ENCODE results near the gene COL23A1. TPM values are rescaled to one million over a fixed set of nuclear protein-coding genes. Genes with fewer than 3 reads are reported as not detected.

Gene COL23A1
- 16.5 TPM for total RNA-seq
- long read RNA-seq, partial matches to known transcripts, result 15 of 50 reads
- long read RNA-seq, other reads (novel, unspliced or antisense), result 35 of 50 reads

DNA sequence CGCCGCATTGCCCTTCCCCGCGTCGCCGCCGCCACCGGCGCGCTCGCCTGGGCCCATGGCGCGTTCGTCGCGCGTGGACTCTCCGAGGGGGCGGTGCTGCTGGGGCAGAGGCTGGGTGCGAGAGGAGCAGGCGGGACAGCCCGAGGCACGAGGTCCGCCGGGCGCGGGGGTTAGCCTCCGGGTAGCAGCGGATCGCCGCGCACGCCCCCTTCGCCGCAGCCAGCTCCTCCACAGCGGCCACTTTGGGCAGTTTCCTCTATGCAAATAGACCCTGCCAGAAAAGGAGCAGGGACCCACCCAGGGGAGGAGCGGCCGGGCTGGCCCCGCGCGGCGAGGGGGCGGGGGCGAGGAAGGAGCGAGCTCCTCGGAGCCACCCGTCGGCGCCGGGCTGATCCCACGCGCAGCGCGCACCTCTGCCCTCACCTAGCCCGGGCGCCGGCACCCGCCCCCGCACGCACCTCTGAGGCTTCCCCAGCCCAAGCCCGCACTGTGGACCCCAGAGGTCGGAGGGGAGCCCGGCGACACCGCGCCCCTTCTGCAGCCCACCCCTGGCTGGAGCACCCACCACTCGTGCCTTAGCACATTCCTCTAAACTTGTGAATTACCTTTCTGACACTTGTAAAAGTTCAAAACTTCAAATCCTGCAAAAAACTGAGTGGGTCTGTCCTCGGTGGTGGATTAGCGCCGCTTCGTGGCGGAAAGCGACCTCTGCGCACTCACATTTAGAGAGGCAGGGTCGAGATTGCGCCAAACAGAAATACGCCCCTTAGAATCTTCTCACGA, at the start of gene COL23A1:
Gene COL23A1, minus strand, starts transcription at position 253 of the 783 bp plus-strand sequence.
- intact Hi-C loops (cut with DNase I), result loop anchor here (1.0 to 2.0 kb wide), 2 partner anchors 310 to 356 kb away; no protein-coding TSS in a partner anchor
- DNase-seq (ENCODE audit: low spot score), result peak; percentile 90

DNA sequence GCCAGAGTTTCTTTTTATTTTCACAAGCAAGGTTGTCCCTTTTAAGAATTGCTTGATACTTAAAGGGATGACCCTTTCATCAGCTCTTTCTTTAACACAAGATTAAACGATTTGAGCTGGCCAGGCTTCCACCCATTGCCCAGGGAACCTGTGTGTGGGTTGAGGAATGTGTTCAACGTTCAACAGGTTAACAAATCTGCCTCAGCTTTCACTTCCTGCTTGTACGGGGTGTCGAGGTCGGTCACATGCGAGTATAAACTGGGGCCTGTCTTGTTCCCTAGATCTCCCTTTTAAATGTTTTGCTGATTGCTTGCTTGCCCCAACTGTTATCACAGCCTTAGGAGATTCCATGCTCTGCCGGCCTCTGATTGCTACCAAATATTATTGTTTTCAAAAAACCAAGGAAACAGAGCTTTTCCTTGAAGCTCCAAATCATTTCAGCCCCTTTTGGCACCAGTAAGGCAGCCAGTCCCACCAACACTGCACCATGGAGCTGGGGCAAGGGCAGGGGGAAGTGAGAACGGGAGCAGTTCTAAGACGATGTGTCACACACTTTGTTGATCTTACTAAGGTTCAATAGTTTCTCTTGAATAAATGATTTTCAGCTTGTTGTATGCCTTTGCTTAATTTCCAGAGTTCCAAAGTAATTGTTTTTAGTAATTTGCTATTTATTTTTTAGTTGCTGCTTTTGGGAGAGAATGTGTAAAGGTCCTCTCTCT, 47.3 kb upstream of the COL23A1 start:
- no peak for DNase-seq (ENCODE audit: low spot score)
- intact Hi-C loops (cut with DNase I), result no loop called here

DNA sequence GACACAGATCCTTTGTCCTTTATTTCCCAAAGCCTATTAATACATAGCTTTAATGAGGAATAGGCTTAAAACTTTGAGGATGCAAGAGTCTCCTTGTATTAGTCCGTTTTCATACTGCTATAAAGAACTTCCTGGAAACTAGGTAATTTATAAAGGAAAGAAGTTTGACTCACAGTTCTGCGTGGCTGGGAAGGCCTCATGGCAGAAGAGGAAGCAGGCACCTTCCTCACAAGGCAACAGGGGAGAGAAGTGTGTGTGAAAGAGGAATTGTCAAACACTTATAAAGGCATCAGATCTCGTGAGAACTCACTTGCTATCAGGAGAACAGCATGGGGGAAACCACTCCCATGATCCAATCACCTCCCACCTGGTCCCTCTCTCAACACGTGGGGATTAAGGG, 42.1 kb upstream of the COL23A1 start:
- intact Hi-C loops (cut with DNase I), result no loop called here

GRCh38 chr5:178630951-178631350, 40.8 kb upstream of the COL23A1 start:
- intact Hi-C loops (cut with DNase I), result no loop called here
- DNase-seq (ENCODE audit: low spot score), result no peak

More for the DNA sequence above, 42.1 kb upstream of the COL23A1 start:
- DNase-seq (ENCODE audit: low spot score), result no peak

DNA sequence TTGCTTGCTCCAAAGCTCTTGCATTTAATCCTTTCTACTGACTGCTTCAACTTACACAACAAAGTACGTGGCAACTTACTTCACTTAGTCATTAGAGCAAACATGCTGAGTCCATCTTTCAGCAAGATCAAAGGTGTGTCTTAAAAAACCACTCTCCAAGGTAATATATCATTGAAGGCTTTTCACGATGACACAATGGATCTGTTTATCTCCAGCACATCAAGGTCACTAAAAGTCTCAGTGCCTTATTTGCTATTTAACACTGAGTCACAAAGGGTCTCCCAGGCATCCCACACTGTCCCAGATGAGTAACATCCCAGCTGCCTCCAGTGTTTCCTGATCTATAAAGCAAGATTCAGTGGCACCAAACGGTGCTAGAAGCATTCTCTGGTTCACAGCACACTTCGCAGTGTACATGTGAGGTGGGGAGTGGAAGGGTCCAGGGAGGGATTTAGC, 40.3 kb upstream of the COL23A1 start:
- intact Hi-C loops (cut with DNase I), result no loop called here
- no peak for DNase-seq (ENCODE audit: low spot score)

GRCh38 chr5:178627259-178627598, 37.0 kb upstream of the COL23A1 start:
- intact Hi-C loops (cut with DNase I), result loop anchor here (5.0 to 10.0 kb wide), 4 partner anchors 105 to 395 kb away; partner anchors contain the start of genes ZNF354A, ZNF454 and ZNF879
- DNase-seq (ENCODE audit: low spot score), result no peak

- intact Hi-C loops (cut with DNase I), result loop anchor here (5.0 to 10.0 kb wide), 4 partner anchors 106 to 396 kb away; partner anchors contain the start of genes ZNF354A, ZNF454 and ZNF879
- DNase-seq (ENCODE audit: low spot score), result peak; percentile 99
Observed at GRCh38 chr5:178626484-178627258, 36.5 kb upstream of the COL23A1 start, which contains the start of gene CLK4. CLK4 (minus strand) TSS chr5:178627050; CDS start chr5:178623416, 3,634 bp downstream.

DNA sequence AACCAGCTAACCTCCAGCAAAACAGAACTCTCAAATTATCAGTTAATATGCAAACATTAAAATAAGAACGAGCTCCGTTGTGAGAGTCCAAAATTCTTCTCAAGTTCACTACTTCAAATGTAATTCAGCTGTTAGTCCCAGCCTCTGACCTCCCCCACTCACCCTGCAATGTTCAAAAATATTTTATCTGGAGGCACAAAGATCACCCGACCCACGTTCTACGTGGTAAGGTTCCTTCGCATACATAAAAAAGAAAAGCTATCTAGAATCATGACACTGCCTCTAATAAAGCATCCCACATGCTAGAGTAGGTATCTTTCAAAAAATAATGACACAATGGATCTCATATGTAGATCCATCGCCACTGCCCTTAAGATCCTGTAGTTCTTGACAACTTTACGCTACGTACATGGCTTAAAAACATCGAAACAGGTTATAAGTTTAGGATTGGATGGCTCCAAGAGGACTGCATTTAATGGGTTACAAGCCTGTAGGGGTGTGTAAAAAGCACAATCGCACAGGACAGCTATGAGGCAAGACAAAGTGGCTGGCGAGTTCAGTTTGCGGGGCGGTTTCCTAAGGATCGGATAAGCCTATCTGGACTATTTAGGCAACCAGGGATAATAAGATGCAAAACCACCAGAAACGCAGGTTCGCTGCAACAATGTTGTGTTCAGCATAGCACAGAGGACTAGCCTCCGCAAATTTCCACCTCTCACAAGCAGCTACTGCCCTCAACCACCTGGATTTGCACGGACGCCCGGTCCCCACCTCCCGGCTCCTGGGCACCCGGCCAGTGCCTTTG, 35.7 kb upstream of the COL23A1 start:
- DNase-seq (ENCODE audit: low spot score), result no peak
- intact Hi-C loops (cut with DNase I), result loop anchor here (5.0 to 10.0 kb wide), 4 partner anchors 106 to 396 kb away; partner anchors contain the start of genes ZNF354A, ZNF454 and ZNF879

GRCh38 chr5:178624631-178625546, 34.7 kb upstream of the COL23A1 start:
- intact Hi-C loops (cut with DNase I), result loop anchor here (5.0 to 10.0 kb wide), 4 partner anchors 107 to 397 kb away; partner anchors contain the start of genes ZNF354A, ZNF454 and ZNF879
- no peak for DNase-seq (ENCODE audit: low spot score)

DNA sequence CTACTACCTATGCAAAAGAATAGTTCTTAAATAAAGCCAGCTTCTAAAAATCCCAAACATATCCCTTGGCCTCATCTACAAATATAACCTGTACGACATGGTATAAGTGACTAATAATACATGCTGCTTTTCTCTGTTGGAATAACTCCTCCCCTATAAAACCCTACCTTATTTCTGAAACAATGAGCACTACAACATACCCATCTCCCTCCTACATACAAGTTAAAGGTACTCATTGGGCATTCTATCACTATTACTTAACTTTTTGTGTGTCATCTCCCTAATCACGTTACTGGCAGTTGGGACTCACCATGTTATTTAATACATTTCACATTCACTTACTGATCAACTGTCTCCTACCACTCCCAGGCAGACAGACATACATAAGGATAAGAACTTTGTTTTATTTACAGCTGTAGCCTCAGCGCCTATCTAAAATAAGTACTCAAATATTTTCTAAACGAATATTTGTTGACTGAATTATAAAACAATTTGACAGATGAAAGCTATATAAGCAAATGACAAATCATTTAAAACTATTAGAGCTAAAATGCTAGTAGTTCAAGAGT, 32.6 kb upstream of the COL23A1 start:
- intact Hi-C loops (cut with DNase I), result loop anchor here (10.0 kb wide), 1 partner anchor 322 kb away; the partner anchor contains the start of gene ZNF454
- DNase-seq (ENCODE audit: low spot score), result no peak

DNA sequence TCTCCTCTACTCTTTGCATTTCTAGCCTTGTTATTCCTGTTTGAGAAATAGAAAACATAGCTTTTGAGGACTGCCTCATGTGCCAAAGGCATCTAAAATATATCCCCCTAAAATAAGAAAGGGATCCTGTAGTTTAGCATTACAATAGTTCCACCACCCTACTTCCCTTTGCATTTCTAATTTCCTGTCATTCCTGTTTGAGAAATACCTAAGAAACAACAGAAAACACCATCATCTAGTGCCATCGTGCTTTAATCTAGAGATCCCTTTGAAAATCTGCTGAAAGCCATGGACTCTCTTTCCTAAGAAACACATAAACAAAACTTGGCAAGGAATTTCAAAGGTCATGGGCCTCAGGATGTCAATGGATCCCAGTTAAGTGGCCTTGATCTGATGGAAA, 29.2 kb upstream of the COL23A1 start:
- intact Hi-C loops (cut with DNase I), result no loop called here
- DNase-seq (ENCODE audit: low spot score), result no peak

DNA sequence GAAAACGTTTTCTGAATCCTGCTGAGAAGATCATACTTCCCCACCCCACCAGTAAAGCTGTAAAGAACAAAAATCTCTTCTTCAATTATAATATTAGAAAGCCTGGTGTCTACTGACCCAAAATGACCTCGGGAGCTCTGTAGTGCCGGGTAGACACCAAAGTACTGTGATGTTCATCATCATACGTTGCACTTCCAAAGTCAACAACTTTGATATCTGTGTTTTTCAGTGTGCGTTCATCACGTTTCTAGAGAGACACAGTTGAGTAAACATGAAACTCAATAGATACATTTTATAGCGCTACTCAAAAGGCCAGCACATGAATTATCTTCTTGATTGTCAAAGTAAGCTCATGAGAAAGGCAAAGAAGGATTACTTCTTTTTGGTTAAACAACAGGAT, 22.1 kb upstream of the COL23A1 start:
- DNase-seq (ENCODE audit: low spot score), result no peak
- intact Hi-C loops (cut with DNase I), result no loop called here

DNA sequence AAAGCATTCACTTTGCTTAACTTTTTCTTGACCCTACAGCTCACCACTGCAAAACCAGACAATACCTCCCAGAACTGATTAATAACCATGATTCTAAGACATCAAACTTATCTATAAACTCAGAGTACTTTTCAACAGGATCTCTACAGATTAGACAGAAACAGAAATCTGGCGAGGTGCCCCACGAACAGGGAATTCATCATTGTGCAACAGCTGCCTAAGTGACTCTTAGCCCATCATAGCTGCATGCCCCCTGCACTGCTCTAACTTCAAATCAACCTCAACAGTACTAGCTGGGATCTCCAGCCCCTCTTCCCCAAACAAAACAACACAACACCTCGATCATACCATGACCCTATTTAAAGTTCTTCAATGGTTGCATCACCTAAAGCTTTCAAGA, 16.1 kb upstream of the COL23A1 start:
- no peak for DNase-seq (ENCODE audit: low spot score)
- intact Hi-C loops (cut with DNase I), result no loop called here

DNA sequence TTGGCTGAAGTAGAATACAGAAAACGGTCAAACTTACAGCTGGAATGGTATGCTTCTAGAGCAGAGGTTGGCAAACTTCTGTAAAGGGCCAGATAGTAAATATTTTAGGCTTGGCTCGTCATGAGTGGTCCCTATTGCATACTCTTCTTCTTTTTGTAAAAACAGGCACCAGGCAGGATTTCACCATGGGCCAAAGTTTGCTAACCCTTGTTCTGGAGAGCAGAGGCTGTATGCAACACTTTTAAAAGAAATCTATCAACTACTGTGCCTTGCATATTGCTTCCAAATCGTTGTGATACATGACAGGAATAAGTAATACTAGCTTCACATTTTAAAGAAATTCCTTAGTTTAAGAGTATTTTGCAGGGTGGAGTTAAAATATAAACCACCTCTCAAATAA, 15.6 kb upstream of the COL23A1 start:
- no peak for DNase-seq (ENCODE audit: low spot score)
- intact Hi-C loops (cut with DNase I), result no loop called here

DNA sequence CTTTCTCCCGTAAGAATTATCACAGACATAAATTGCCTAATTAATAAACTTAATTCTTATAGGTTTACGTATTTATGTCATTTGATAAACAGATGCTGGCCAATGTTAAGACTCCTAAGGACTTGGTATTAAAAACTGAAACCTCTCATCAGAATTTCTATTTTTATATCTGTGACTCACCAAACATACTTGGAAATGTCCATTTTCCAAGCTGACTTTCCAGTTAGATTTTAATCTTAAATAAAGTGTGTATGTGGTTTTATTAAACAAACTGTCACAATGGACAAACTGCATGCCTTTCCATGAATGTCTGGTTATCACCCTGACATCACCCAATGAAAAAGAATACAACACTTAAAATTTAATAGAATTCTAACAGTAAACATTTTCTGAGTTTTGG, 12.6 kb upstream of the COL23A1 start:
- no peak for DNase-seq (ENCODE audit: low spot score)
- intact Hi-C loops (cut with DNase I), result no loop called here

DNA sequence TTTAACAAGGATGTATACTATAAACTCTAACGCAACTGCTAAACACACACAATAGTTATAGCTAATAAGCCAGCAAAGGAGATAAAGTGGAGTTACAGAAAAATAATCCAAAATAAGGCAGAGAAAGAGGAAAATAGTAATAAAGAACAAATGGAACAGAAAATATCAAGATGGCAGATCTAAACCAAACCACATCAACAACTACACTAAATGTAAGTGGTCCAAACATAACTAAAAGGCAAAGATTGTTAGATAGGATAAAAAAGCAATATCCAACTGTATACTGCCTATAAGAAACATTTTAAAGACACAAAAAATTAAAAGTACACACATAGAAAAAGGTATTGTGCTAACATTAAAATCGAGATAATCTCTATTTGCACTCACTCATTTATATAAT, 5.6 kb upstream of the COL23A1 start:
- intact Hi-C loops (cut with DNase I), result no loop called here
- no peak for DNase-seq (ENCODE audit: low spot score)

- intact Hi-C loops (cut with DNase I), result no loop called here
- DNase-seq (ENCODE audit: low spot score), result no peak
Observed at GRCh38 chr5:178595150-178595549, 5.0 kb upstream of the COL23A1 start.
